H9 (cell line): Measurements from ENCODE around the gene LGALS12. TPM values are rescaled to one million over a fixed set of nuclear protein-coding genes. Genes with fewer than 3 reads are reported as not detected.

ENCODE experiments used
- DNase-seq: peaks from one replicate; pipeline ENCODE4 v3.0.0-alpha.2; 2017
- H2AFZ ChIP-seq: one replicate; pipeline ENCODE4 v1.6.1; 2013; ENCODE audit warnings: mild to moderate bottlenecking, low read length, control low read depth, moderate library complexity
- H2AK5ac ChIP-seq: 2 replicates; pipeline ENCODE4 v1.6.1; 2013; ENCODE audit warnings: low read length, control low read depth, mixed read lengths; ENCODE audit not compliant: insufficient read length
- H2BK120ac ChIP-seq: one replicate; pipeline ENCODE4 v1.6.1; 2013; ENCODE audit warnings: low read depth, mild to moderate bottlenecking, low read length, control low read depth, inconsistent platforms; ENCODE audit not compliant: poor library complexity, severe bottlenecking
- H2BK12ac ChIP-seq: 2 replicates; pipeline ENCODE4 v1.6.1; 2013; ENCODE audit warnings: low read length, control low read depth, mixed read lengths, low read depth; ENCODE audit not compliant: insufficient read length
- H2BK15ac ChIP-seq: 2 replicates; pipeline ENCODE4 v1.6.1; 2013; ENCODE audit warnings: low read depth, low read length, control low read depth
- H2BK20ac ChIP-seq: one replicate; pipeline ENCODE4 v1.6.1; 2013; ENCODE audit warnings: low read depth, mild to moderate bottlenecking, low read length, control low read depth, inconsistent platforms; ENCODE audit not compliant: poor library complexity, severe bottlenecking
- H2BK5ac ChIP-seq: 2 replicates; pipeline ENCODE4 v1.6.1; 2013; ENCODE audit warnings: low read length, control low read depth, mixed read lengths; ENCODE audit not compliant: insufficient read length
- H3K14ac ChIP-seq: 2 replicates; pipeline ENCODE4 v1.6.1; 2013; ENCODE audit warnings: low read length, control low read depth; ENCODE audit not compliant: insufficient read depth
- H3K18ac ChIP-seq: 2 replicates; pipeline ENCODE4 v1.6.1; 2013; ENCODE audit warnings: low read depth, mild to moderate bottlenecking, mixed read lengths, low read length, control low read depth; ENCODE audit not compliant: insufficient read length
- H3K23ac ChIP-seq: 2 replicates; pipeline ENCODE4 v1.6.1; 2013; ENCODE audit warnings: low read length, control low read depth, mixed read lengths, low read depth; ENCODE audit not compliant: insufficient read length
- H3K23me2 ChIP-seq: 2 replicates; pipeline ENCODE4 v1.6.1; 2013; ENCODE audit warnings: low read depth, mild to moderate bottlenecking, mixed read lengths, low read length, control low read depth; ENCODE audit not compliant: insufficient read length, poor library complexity, severe bottlenecking
- H3K27ac ChIP-seq: 2 replicates; pipeline ENCODE4 v1.5.1; 2013; ENCODE audit warnings: low read length, control low read depth, mixed read lengths, low read depth; ENCODE audit not compliant: insufficient read length
- H3K27me3 ChIP-seq: 2 replicates; pipeline ENCODE4 v1.6.1; 2013; ENCODE audit warnings: low read length, control low read depth, inconsistent platforms; ENCODE audit not compliant: insufficient read depth
- H3K4ac ChIP-seq: 2 replicates; pipeline ENCODE4 v1.6.1; 2013; ENCODE audit warnings: low read depth, mild to moderate bottlenecking, control low read depth, inconsistent platforms, low read length, moderate library complexity
- H3K4me1 ChIP-seq: 2 replicates; pipeline ENCODE4 v1.6.1; 2013; ENCODE audit warnings: low read length, control low read depth, inconsistent platforms; ENCODE audit not compliant: insufficient read depth
- H3K4me2 ChIP-seq: 2 replicates; pipeline ENCODE4 v1.6.1; 2013; ENCODE audit warnings: low read length, control low read depth, mixed read lengths; ENCODE audit not compliant: insufficient read length, insufficient read depth
- H3K56ac ChIP-seq: 2 replicates; pipeline ENCODE4 v1.6.1; 2013; ENCODE audit warnings: low read depth, mild to moderate bottlenecking, mixed read lengths, low read length, control low read depth; ENCODE audit not compliant: insufficient read length
- H3K79me1 ChIP-seq: 2 replicates; pipeline ENCODE4 v1.6.1; 2013; ENCODE audit warnings: low read depth, mild to moderate bottlenecking, moderate library complexity, low read length, control low read depth, inconsistent platforms; ENCODE audit not compliant: insufficient read depth, poor library complexity, severe bottlenecking
- H3K79me2 ChIP-seq: 2 replicates; pipeline ENCODE4 v1.6.1; 2013; ENCODE audit warnings: low read length, control low read depth, inconsistent platforms; ENCODE audit not compliant: insufficient read depth
- H3K9ac ChIP-seq: 2 replicates; pipeline ENCODE4 v1.6.1; 2013; ENCODE audit warnings: low read length, control low read depth, mixed read lengths; ENCODE audit not compliant: insufficient read length; ENCODE audit errors: extremely low read depth
- H3K9me3 ChIP-seq: one replicate; pipeline ENCODE4 v1.6.1; 2013; ENCODE audit warnings: low read depth, low read length, inconsistent platforms; ENCODE audit not compliant: control insufficient read depth
- H3T11ph ChIP-seq: one replicate; pipeline ENCODE4 v1.6.1; 2013; ENCODE audit warnings: mild to moderate bottlenecking, low read length, control low read depth, inconsistent platforms
- H4K20me1 ChIP-seq: one replicate; pipeline ENCODE4 v1.6.1; 2013; ENCODE audit not compliant: control insufficient read depth, insufficient read length, insufficient read depth
- H4K5ac ChIP-seq: 2 replicates; pipeline ENCODE4 v1.6.1; 2013; ENCODE audit warnings: low read depth, mild to moderate bottlenecking, mixed read lengths, low read length, control low read depth; ENCODE audit not compliant: insufficient read length
- H4K8ac ChIP-seq: replicated peaks from 2 replicates; pipeline ENCODE4 v1.6.1; 2013; ENCODE audit warnings: low read length, control low read depth, mixed read lengths, low read depth; ENCODE audit not compliant: insufficient read length
- H4K91ac ChIP-seq: 2 replicates; pipeline ENCODE4 v1.6.1; 2013; ENCODE audit warnings: low read depth, mild to moderate bottlenecking, moderate library complexity, mixed read lengths, low read length, control low read depth; ENCODE audit not compliant: insufficient read length
- H3K27ac Mint-ChIP-seq, 3 experiments: 2 replicates in 2 of 3; 3 replicates in 1 of 3; pipeline ENCODE4 v1.8.0; 2020 to 2021; ENCODE audit warnings: mixed read lengths in 3 of 3, mild to moderate bottlenecking in 1 of 3, moderate library complexity in 1 of 3
- H3K27me3 Mint-ChIP-seq: 2 replicates; pipeline ENCODE4 v1.8.0; 2021; ENCODE audit warnings: low read depth, mild to moderate bottlenecking, moderate library complexity, mixed read lengths
- H3K36me3 Mint-ChIP-seq, 3 experiments: 2 replicates in 2 of 3; 3 replicates in 1 of 3; pipeline ENCODE4 v1.8.0; 2020 to 2021; ENCODE audit warnings: low read depth in 3 of 3, mixed read lengths in 3 of 3; ENCODE audit not compliant: insufficient read depth in 1 of 3
- H3K4me1 Mint-ChIP-seq, 2 experiments: 2 replicates each; pipeline ENCODE4 v1.8.0; 2020; ENCODE audit warnings: mixed read lengths in 2 of 2
- H3K4me3 Mint-ChIP-seq, 2 experiments: 2 replicates in 1 of 2; 3 replicates in 1 of 2; pipeline ENCODE4 v1.8.0; 2020 to 2021; ENCODE audit warnings: mild to moderate bottlenecking in 2 of 2, mixed read lengths in 2 of 2, moderate library complexity in 1 of 2
- H3K9me3 Mint-ChIP-seq, 2 experiments: 2 replicates in 1 of 2; 3 replicates in 1 of 2; pipeline ENCODE4 v1.8.0; 2020; ENCODE audit warnings: mild to moderate bottlenecking in 2 of 2, mixed read lengths in 2 of 2, moderate library complexity in 1 of 2
- CTCF ChIP-seq: fragments of 200-600 bp; sonication (generic); conservative IDR thresholded peaks from 3 replicates; pipeline ENCODE4 v1.8.0; 2021; ENCODE audit warnings: antibody characterized with exemption, mild to moderate bottlenecking
- WGBS: extraction: QIAGEN DNeasy Blood & Tissue Kit; methylation state at CpG from one replicate; pipeline ENCODE4 v1.1.7; 2013; ENCODE audit warnings: missing lambda C conversion rate, low lambda C conversion rate, mixed read lengths; ENCODE audit not compliant: insufficient read length; ENCODE audit errors: extremely low coverage; 5-methylcytosine and 5-hydroxymethylcytosine counted together
- total RNA-seq: library from RNA; stranded (reverse); gene quantifications from 2 replicates; pipeline ENCODE4 v1.2.1, GENCODE V29; 2021

The LGALS12 gene
- total RNA-seq, 1 experiment from 2014 or later: 1.9 TPM

- H3K4me3 Mint-ChIP-seq: no peak overlapping the region
- Histone ChIP-seq H2AFZ (no peak overlapping the region), H2BK12ac (no peak overlapping the region), H3K9me3 (no peaks in the 10 kb centered on the region), H2BK5ac (no peak overlapping the region), H2AK5ac (no peak overlapping the region), H4K20me1 (no peaks in the 10 kb centered on the region), H3K4ac (no peak overlapping the region), H2BK15ac (no peak overlapping the region), H3T11ph (no peak overlapping the region), H4K5ac (no peak overlapping the region), H3K4me2 (no peak overlapping the region), H3K23me2 (no peaks in the 10 kb centered on the region), H3K4me1 (0 out of 2 replicates have a peak, but pooled peaks cover 4% of the 10 kb centered on the region), H2BK120ac (no peak overlapping the region), H3K14ac (no peak overlapping the region), H2BK20ac (peak overlapping the region; percentile 49), H3K18ac (no peak overlapping the region), H3K79me2 (no peaks in the 10 kb centered on the region), H3K27me3 (no peaks in the 10 kb centered on the region), H3K56ac (no peak overlapping the region), H3K23ac (no peak overlapping the region), H3K9ac (no peak overlapping the region), H3K79me1 (no peaks in the 10 kb centered on the region), H4K8ac (no peak overlapping the region), H4K91ac (no peak overlapping the region), H3K27ac (no peak overlapping the region)
- DNase-seq: peak; percentile 18
- TF ChIP-seq CTCF: no peak
- H3K36me3 Mint-ChIP-seq: peaks cover 0 to 6% (median 0%) of the 10 kb centered on the region in 3 experiments; a peak in 4 of 7 replicates
- H3K9me3 Mint-ChIP-seq: peaks cover 3 to 9% of the 10 kb centered on the region in 2 experiments; a peak in 2 of 5 replicates
- WGBS: no CpG with 5 or more reads among the region's 6 CpGs
- H3K27me3 Mint-ChIP-seq: no peaks in the 10 kb centered on the region
- H3K27ac Mint-ChIP-seq: no peak overlapping the region
- peaks cover 34 to 39% of the 10 kb centered on the region in 2 experiments for H3K4me1 Mint-ChIP-seq
Observed at GRCh38 chr11:63551889-63552266, 46.0 kb downstream of the LGALS12 start.
